ENCODE data around the gene RNF128.

GRCh38 chrX:106751407-106751806, 24.9 kb downstream of the RNF128 start:
- TF ChIP-seq TAF1 (IDR thresholded peaks at IDR 0.05; ENCODE audit: low read depth, low read length) (no peak), POLR2AphosphoS5 (IDR thresholded peaks at IDR 0.05; ENCODE audit: low read depth, low read length) (no peak), POLR2A (IDR thresholded peaks at IDR 0.05; ENCODE audit: low read depth, low read length) (no peak)
